ENCODE results near the gene NPHP4.
"Not testable (repeated sequence)": the region's sequence is repeated elsewhere in the genome, so short reads cannot be mapped to it uniquely, and the experiment has no call there.

The NPHP4 gene

DNA sequence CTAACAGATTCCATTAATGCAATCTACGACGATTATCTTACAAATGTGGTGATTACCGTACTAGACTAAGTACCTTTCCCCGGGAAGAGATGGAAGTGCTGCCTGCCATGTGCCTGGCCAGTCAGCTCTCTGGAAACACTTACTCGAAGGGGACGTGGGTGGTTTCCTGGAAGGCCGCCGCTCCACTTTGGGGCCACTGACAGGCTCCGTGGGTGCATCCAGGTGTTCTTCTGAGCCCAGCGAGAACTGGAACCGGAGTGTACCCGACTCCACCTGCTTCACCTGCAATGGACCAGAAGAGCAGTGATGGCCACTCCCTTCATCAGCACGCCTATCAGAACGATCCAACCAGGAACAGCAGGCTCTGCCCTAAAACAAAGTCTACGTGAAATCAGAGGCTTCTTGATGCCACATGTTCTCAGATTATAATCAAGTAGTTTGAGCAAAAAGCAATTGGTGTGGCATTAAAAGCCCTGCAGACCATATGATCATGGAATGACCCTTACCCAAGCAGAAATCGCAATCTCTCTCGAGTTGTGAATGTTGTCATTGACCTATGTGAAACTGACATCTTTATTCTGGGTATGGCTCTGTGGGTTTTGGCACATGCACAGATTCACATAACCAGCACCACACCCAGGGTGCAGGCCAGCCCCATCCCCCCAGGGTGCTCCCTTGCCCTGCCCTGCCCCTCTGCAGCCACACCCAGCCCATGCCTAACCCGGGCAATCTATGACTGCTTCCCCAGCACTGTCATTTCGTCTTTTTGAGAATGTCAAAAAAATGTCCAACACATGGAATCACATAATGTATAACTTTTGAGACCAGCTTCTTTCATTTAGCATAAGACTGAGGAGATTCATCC lies 64.5 kb downstream of the NPHP4 start:
- DNase-seq = no peak

- DNase-seq = no peak
These were observed 65.4 kb downstream of the NPHP4 start for GRCh38 chr1:5926686-5927435.

DNA sequence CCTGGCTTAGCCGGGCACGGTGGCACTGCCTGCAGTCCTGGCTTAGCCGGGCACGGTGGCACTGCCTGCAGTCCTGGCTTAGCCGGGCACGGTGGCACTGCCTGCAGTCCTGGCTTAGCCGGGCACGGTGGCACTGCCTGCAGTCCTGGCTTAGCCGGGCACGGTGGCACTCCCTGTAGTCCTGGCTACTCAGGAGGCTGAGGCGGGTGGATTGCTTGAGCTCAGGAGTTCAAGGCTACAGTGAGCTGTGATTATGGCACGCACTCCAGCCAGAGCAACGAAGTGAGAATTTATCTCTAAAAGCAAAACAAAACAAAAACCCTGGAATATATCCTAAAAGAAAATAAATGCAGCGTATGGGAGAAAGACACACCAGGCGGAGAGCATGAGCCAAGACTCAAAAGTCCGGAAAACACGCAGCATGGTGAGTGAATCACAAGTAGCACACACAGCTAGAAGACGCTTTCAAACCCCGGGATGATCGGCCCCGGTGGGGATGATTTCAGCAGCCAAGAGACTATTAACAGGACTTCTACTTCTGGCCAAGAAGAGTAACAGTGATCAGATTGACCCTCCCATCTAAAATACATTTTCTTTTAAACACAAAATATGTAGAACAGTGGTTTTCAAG lies 69.4 kb downstream of the NPHP4 start:
- DNase-seq = not testable (repeated sequence)

- DNase-seq = no peak
These were observed 70.6 kb downstream of the NPHP4 start for GRCh38 chr1:5921671-5922070.

DNA sequence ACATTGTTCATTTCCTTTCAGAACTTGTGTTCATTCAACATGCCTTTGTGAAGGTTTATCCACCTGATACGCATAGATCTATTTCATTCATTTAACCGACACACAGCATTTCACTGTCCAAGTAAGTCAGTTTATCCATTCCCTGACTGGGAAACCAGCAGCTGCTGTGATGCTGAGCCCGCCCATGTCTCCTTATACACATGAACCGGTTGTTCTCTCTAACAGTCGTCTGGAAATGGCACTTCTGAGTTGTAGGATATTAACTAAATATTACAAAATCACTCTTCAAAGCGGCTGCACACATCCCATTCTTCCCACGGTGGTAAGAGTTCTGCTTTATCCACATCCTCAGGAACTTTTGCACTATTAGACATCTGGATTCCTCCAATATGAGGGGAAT lies 71.1 kb downstream of the NPHP4 start:
- DNase-seq = no peak

DNA sequence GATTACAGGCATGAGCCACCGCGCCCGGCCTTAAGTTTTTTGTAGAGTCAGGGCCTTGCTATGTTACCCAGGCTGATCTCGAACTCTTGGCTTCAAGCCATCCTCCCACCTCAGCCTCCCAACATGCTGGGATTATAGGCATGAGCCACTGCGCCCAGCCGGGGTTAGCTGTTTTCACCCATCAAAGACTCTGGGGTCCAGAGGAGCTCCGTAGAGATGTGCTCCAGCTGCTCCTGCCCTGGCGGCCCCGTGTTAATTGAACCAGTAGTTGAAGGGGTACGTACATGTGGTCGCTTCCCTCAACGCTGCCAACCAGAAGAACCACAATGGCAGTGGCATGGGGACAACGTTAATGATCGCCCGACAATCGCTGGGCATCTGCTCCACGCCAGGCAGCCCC lies 72.0 kb downstream of the NPHP4 start:
- DNase-seq = no peak

DNA sequence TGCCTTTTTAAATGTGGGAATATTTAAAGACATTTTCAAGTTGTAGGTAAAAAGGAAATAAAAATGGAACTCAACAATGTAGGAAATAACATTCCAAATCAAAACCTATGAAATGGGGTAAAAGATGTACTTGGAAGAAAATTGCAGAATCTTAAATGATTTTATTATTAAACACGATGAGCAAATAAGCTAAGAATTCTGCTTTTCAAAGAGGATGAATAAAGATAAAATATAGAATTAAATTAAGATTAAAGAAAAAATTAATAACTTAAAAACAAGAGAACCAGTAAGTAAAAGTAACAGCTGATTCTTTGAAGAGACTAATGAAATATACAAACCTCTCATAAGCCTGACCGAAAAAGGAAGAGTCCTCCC lies 74.0 kb downstream of the NPHP4 start:
- no peak for DNase-seq

DNA sequence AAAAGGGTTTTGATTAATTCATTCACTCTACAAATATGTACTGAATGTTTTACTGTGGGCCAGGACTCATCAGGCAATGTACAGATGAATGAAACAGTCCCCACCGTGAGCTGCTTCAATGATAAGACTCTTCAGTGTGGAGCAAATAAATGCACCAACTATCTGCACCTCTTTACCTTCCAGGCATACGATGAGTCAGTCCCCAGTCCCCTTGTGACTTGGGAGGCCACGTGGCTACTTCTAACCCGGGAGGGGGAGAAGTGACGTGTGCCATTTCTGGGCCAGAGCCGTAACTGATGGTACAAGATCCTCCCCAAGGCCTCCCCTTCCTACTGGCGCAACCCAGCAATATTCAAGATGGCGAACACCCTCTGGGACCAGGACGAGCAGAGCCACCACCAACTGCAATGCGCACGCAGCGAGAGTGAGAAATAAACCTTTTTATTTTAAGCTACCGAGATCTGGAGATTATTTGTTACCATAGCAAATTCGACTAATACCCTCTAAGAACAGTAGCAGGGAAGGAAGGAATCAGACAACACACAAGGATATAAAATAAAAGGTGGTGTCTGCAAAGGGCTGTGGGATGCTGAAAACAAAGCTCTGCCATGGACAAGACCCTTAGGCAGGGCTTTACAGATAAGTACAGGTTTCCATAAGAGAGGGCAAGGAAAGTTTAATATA lies 74.5 kb downstream of the NPHP4 start:
- no peak for DNase-seq

GRCh38 chr1:5917281-5917590 lies 75.0 kb downstream of the NPHP4 start:
- DNase-seq = no peak

- no peak for DNase-seq
These were observed 75.5 kb downstream of the NPHP4 start for GRCh38 chr1:5916572-5917280.

GRCh38 chr1:5915587-5916571 lies 76.3 kb downstream of the NPHP4 start:
- DNase-seq = peak in 1 of 2 experiments; percentile 30

GRCh38 chr1:5914676-5915365 lies 77.4 kb downstream of the NPHP4 start:
- DNase-seq = no peak

DNA sequence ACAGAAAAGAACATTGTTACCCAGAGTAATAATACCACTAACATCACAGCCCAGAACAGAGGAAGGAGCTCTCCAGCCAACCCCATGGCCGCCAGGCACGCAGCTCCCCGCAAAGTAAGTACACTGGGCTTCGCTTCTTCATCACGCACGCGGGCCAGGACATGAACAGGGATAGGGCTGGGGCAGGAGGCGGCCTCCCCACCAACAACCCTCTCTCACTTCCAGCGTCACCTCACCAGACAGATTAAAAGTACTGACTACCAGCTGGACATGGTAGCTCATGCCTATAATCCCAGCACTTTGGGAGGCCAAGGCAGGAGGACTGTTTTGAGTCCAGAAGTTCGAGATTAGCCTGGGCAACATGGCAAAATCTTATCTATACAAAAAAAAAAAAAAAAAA lies 78.3 kb downstream of the NPHP4 start:
- DNase-seq = no peak

DNA sequence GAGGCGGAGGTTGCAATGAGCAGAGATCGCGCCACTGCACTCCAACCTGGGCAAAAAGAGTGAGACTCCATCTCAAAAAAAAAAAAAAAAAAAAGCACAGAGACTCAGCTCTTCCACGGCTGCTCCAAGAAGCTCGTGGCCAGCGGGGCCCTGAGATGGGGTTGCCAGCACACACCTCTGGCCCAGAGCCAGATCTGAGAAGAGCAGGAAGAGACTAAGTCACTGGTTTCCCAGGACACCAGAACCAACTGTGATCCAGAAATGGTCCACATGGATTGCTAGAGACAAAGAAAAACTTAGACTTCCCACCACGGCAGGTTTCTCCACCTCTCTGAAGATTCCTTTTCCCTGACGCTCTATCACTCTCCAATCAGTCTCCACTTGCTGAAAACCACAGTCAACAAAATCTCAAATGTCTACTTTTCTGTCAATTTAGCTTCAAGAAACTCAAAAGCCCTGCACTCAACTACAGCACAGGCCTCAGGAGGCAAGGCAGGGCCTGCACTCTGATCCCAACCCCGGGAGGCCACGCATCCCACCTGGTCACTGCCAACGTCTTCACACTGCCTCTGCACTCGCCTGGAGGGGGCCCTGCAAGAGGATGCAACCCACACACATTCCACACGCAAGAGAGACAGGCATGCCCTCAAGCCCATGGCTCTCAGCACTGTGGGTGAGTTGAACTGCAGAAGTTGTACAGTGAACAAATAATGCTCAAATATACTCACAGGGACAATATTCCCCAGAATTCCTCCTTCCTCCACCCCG lies 79.0 kb downstream of the NPHP4 start:
- no peak for DNase-seq

DNA sequence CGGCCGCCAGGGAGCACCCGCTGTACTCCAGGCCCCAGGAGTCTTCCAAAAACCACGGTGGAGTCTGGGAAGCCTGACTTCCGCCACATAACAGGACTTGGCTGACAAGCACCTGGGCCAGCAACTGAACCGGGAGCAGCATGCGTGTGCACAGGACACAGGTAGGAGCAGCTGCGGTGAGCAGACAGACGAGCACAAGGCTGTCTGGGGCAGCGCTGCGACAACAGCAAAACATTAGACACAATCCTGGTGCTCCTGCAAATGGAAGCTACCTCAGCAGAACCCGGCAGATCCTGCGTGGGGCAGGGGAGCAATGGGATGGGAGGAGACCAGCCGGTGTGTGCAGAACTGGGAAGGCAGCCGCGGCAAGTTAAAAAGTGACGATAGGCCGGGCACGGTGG lies 80.4 kb downstream of the NPHP4 start:
- no peak for DNase-seq

DNA sequence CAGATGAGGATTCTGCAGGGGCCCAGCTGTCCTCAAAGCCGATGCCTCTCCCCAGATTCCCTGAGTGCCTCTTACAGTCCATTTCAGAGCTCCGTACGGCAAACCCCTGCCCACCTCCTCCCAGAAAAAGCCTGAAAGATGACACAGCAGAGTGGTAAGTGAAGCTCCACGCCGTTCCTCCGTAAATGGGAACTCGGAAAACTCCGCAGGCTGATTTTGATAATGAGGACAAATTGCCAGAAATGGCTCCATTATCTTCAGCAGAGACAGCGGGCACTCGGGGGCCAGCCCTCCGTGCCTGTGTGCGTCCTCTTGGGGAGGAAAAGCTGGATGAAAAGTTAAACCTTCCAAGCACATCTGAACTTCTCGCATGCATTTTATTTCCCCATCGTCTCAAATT lies 81.1 kb downstream of the NPHP4 start:
- DNase-seq = no peak

DNA sequence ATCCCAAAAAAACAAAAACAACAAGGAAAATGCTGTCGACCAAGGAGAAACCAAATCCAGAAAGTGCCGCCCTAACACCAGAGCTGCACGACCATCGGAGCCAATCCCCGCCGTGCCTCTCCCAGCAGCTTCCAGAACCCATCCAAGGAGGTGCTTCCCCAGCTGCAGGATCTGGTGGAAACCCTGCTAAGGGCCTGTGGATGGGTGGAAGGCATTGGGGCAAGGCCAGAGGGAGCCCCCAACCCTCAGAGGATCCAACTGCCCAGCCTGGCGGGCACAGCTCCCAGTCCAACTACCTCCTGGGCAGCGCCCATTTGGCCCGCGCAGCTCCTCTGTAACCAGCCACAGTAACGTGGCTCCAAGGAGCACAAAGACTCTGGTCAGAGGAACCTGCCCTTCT lies 81.6 kb downstream of the NPHP4 start:
- DNase-seq = no peak

GRCh38 chr1:5910276-5910620 lies 82.0 kb downstream of the NPHP4 start:
- DNase-seq = no peak

GRCh38 chr1:5909576-5910275 lies 82.5 kb downstream of the NPHP4 start:
- DNase-seq = no peak

Measured in SW 1271 (cell line).